HG02840 (cell line): Measurements from ENCODE around the gene SETBP1.

ENCODE experiments used
- ATAC-seq: cut with Tn5 transposase; IDR thresholded peaks from one replicate; pipeline ENCODE4 v1.9.1; 2021; ENCODE audit warnings: mild to moderate bottlenecking, moderate library complexity, moderate number of reproducible peaks; ENCODE audit not compliant: unreplicated experiment, low FRiP score

SETBP1 gene

DNA sequence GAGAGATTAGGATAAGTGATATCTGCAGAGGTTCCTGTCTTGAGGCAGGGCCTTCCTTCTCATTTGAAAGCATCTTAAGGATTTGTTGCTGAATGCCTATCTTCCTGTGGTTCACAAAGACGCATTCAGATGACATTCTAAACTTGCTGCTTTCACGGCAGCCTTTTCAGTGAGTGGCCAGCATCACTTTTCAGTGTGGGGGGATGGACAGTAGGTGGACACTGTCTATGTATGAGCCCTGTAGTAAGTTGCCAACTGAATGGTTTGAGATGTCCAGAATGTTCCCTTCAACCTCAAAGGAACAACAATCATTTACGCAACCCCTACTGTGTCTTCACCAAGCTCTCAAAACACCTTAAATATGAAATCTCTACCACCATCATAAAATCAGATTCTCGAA is 46.6 kb downstream of the SETBP1 start:
- ATAC-seq = no peak

DNA sequence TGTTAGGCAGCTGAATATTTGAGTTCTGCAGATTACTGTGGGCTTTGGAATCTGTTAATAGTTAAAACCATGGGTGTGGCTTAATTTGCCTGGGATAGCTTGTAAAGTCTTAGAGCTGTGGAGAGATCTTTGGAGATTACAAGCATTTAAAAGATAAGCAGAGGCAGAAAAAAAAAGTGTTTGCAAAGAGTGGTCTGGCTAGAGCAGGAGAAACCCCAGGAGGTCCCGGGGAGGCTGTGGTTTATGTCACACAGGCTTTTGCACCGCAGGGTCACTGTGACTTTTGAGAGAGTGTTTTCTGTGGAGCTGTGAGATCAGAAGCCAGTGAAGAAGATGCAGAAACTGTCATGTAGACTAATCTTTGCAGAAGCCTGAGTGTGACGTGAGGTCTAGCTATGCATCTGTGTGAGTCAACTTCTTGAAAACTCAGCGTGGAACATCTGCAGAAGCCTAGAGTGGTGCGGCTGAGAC is 49.0 kb downstream of the SETBP1 start:
- ATAC-seq = no peak

DNA sequence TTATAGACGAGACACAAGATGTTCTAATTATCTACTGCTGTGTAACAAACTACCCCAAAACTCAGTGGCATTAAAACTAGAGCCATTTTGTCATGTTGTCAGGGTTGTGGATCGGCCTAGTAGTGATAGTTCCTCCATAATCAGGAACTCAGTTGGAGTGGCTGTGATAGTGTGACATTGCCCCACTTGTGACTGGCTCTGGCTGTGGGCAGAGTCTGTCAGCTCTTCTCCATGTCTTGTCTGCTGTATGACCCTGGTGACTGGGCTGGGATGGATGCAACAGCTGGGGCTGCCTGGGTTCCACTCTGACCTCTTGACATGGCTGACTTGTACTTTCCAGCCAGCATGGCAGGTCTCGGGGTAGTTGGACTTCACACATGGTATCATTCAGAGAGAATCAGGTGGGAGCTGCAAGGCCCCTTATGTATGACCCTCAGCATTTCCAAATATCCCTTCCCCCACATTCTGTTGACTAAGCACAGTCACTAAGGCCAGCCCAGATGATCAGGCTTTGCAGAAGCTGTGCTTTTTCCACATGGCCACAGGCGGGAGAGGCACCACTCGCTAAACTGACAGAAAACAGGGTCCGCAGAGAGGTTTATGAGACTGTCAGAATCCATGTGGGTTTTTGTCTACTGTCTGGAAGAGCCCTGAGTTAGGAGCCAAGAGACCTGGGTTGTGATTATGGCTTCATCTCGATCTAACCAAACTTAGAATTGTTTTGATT is 50.3 kb downstream of the SETBP1 start:
- ATAC-seq = no peak

DNA sequence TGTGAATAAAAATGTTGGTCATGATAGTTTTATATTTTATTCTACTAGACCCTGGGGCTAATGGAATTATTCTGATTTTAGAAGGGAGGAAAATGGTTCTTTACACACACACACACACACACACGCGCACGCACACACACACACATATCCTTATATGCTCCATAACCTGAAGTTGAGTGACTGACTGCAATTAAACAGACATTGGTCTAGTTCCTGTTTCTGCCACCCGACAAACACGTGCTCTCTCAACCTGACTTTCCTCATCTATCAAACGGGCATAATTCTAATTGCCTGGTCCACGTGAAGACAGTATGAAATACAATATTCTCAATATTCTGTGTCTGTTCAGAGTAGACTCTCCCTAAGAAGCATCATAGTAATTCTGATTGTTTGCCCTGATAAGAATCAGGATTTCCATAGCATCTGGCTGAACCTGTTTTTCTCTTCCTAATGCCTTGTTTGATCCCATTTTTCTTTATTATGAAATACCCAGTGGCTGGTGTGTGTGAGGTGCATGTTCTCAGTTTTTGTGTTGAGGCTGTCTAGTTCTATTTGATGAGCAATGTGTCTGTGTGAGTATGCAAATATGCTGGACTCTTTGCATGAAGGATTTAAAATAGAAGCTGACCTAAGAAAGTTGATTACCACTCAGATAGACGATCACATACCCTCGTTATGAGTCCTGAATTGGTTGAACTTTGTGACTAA is 51.0 kb downstream of the SETBP1 start:
- no peak for ATAC-seq

DNA sequence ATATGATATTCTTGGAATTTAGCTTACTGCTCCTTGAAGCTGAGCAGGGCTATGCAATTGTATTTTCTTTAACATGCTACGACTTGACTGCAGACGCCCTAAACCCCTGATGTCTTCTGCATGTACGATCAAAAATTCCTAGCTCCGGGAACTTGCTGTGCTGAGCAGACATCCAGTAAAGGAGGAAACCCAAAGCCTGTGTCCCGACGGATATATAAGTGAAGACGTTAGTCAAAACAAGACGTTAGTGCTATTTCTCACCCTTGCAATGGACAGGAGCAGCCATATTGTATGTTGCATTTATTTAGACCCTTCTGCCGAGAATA is 51.5 kb downstream of the SETBP1 start:
- no peak for ATAC-seq

DNA sequence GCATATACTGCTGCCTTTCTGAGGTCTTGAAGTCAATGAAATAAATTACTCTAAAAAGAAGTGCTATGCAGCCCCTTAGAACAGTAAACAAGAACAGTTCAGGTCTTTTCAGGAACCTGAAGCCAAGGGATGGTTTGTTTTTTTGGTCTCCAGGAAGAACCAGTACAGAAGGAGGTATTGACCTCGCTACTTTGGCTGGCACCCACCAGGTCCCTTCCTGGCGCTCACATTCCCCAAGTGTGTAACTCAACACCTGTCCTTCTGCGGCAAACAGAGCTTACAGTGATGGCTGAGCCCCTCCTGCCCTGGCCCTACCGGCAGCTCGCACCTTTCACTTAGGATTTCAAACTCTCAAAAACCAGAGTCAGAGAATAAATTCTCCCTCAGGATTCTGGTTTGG is 51.9 kb downstream of the SETBP1 start:
- ATAC-seq = no peak

DNA sequence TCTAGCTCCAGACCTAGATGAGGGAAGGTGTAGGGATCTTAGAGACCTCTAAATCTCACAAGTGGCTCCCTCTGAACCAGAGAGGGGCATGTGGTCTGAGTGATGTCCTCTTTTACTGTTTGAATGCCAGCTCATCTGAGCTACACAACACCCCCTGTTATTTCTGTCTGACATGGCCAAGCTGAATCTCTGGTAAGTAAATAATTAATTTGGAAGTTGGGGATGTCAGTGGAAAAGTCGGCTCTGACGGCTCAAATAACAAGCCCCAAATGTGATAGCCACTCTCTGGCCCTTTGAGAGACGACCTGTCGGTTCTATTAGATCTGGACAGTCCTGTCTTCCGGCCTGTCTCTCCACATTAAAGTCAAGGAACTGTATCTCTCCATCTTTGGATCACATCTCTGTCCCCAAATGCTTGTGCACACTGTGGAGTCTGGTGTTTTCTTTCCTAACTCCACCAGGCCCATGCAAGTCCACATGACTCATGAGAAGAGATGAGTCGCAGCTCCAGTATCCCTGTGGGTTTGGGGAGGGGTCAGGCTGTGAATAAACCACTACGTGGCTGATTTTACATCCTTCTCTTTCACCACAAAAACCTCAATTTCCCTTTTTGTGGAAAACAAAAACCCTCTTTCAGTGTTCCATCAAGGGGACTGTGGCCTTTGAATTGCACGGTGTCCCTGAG is 52.5 kb downstream of the SETBP1 start:
- ATAC-seq = no peak

DNA sequence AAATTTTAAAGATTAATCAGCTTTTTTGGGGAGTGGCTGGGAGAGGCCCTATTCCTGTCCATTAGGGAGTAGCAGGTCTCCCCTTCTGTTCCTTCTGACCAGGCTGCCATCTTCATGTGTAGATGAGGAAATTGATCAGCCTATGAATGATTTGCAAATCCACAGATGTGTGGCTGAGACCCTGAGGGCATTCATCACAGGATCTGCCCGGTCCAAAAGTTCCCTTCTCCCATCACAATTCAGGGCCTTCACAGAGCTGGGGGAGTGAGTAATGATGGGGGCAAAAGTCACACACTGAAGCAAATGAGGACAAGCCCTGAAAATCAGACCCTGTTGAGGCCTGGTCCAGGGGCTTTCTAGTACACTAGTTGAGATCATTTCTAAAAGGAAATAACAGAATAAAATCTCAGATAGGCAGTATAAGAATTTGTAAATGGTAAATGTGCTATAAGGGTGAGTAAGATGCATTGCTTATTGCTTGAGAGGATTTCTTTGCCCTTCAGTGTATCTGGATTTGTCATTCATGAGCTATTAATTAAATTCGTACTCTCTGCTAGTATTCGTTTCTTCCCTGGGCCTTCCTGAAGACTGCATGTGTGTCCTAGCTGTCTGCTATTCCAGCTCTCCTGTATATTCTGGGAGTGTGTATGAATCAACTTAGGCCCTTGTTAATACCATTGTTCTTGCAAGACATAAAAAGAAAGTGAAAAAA is 53.2 kb downstream of the SETBP1 start:
- no peak for ATAC-seq

DNA sequence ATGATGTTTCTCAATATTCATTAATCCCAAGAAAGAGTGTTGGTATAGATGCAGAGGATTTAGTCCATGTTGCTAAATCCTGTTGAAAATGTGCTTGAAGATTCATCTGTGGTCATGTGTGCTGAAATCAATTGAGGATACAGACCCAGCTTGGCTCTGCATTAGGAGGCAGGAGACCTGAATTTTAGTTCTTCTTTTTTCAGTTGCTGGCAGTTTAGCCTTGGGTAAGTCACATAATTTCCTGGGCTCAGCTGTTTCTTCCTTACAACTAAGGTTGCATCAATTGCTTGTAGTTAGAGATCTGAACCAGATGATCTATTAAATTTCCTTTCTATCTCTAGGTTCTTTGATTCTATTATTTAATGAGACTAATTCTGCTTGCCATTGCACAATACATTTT is 54.4 kb downstream of the SETBP1 start:
- ATAC-seq = no peak

DNA sequence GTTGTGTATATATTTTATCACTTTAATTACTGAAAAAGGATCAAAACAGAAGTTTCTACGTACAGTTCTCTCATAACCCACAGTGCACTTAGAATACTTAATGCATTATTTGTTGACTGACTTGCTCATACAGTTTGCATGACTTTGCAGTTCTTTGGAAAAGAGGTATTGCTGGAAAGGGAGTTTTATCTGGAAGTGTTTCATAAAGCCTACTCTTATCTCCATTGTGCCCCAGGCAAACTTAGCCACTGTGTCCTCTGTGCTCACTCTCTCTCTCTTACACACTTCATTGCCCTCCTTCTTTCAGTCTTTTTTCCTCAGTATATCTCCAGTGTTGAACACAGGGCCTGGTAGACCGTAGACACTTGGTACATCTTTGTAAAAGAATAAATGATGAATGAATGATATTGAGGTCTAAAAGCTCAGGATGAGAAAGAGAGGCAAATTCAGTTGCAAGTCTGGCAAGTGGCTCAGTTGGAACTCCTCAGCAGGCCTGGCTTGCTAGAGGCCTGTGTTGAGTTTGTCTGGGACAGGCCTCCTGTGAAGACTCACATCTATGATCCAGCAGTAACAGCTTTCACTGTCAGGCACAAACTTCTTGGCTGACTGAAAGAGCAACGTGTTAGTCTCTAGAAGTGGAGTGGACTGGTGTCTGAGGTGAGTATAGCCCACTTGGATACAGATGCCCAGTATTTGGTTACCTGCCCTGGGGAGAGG is 56.1 kb downstream of the SETBP1 start:
- no peak for ATAC-seq

DNA sequence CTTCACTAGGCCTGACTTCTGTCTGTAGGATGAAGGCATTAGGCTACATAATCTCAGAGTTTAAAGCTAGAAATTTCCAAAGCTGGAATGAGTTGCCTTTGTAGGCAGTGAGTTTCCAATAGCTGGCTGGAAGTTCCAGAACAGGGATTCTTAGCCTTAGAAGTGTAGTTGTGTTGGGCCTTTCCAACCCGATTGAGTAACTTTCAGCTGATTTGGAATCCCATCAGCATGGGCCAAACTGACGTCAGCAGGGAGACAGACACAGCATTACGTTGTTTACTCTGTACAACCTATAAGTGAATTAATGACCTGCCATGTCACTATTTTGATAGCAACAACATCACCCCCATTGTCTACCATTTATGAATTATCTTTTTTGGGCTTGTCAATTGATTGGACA is 56.9 kb downstream of the SETBP1 start:
- no peak for ATAC-seq

DNA sequence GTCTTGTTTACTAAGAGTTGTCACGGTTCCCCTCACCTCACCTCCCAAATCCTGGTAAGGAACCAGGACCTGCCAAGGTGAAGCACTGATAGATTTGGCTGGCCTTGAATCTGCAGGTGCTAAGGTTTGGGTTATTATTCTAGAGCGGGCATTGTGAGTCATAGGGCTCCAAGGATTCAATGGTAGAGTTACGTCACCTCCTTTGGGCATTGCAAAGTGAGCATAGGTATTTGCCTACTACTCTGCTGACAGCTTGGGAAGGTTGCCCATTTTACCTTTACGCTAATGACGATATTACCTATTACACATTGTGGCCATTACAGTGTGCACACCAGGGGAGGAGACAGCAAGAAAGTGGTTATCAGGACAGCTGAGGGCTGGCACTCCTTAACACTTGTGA is 59.3 kb downstream of the SETBP1 start:
- no peak for ATAC-seq

DNA sequence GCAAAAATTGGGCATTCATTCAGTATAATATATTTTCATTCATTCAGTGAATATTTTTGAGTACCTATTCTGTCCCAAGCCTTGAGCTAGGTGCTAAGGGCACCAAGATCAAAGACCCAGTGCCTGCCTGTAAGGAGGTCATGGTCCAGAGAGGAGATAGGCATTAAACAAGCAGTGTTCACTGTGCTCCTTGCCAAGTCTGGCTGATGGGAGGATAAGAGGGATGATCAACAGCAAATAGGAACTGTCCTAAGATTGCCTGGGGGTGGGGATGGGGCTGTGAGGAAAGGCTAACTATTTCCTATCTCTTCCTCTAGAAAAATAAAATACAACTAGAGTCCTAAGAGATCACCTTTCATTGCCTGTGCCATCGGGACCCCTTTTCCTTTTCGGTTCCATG is 60.4 kb downstream of the SETBP1 start:
- no peak for ATAC-seq

DNA sequence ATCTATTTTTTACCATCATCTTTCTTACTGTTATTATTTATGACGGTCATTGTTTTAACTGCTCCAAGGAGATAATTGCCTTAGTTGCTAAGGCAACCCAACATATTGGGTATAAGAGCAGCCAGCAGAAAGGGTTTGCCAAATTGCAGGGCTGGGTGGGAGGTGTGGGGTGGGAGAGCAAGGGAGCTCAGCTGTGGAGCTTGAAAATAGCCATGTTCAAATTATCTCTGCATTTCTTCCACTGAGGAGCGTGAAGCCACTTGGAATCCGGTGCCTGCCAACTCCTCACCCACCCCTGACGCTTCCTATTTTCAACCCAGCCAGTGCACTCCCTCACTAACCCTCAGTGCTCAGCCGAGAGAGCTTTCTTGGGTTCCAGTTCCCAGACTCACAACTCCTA is 60.8 kb downstream of the SETBP1 start:
- no peak for ATAC-seq

DNA sequence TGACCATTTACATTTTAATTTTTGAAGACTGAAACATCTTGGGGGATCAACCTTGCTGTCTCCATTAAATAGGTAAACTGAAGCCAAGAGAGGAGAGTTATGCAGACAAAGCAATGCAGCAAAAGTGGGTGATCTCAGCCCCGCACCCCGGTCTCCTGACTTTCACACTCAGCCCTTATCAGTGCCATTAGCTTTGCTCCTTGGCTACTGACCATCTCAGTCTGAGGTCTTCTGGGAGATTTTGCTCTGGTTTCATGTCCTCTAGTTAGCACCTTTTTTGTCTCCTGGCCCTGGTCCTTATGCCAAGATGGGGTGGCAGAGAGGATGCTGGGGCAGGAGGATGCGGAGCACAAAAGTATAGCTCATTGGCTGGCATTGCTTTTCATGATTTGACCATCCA is 61.4 kb downstream of the SETBP1 start:
- no peak for ATAC-seq

DNA sequence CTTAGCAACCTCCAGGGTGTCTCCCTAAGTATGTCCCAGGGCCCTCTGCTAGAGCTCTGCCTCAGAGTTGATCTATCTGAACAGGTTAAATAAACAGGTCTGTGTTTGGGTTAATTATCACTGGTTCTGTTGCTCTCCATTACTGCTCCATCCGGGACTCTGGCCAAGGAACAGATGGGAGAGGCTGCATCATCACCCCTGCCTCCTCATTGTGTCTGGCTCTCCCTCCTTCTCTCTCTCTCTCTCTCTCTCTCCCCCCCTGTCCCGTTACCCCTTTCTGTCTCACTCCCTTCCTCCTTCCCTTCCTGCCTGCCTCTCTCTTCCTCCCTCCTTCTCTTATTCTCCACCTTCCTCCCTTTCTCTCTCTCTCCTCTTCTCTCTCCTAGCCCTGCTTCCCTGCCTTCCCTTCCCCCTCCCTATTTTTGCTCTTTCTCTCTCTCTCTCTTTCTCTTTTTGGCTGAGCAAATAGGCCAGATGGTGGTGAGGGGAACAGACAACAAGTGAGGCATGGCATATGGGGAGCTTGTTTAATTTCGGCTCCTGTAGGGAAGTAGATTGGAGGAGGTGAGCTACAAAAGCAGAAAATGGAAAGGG is 62.1 kb downstream of the SETBP1 start:
- ATAC-seq = no peak

DNA sequence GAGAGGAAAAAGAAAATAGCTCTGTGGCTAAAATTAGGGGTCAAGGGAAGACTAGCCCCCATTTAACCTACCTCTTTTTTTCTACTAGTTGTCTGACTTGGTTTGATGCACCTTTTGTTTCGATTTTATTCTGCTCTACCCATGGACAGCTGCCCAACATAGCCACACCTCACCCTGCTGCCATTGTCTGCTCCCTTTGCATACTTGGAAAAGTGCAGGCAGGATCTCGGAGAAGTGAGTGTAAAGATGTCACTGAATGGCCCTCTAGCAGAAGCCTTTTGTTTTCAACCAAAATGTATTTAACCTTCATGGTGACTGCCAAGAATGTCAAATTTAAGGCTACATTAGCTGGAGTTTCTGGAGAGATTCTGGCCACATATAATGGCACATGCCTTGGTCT is 62.9 kb downstream of the SETBP1 start:
- no peak for ATAC-seq

DNA sequence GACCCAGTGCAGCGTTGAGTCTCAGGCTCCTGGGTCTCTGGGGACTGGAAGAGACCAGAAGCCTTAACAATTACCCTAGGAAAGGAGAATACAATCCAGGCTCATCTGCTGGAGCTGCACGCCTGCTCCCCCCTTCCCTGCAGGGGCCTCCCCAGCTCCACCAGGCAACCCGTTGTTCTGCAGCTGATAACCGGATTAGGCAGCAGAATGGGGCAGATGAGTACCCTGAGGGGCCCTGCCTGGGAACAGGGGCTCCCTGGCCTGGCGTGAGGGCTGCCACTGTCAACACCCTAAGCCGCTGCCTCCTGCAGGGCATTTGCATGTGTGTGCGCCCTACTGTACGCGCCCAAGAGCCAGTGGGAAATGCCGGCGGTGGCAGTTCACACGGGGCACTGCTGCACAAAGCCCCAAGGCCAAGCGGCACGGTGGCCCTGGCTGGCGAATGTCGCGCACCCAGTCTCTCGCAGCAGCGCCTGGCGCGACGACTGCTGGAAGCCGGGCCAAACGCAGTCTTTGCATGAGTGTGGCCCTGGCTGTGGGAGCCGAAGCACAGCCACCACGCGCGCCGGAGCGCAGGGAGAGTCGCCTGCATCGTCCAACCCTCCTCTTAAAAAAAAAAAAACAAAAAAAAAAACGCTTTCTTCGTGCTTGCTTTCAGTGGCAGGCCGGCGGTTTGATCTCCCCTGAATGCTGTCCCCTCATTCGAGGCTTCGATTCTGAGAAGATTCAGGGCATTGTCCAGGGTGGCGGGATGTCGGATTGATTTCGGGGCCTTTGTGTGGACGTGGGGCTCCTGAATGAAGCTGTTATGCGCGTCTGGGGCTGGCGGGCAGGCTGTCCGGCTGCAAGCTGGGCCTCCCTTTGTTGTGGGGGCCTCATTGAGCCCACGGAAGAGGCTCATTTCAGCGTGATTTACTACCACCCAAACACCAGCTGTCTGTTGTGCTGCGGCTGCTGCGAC is 63.8 kb downstream of the SETBP1 start:
- ATAC-seq = no peak

DNA sequence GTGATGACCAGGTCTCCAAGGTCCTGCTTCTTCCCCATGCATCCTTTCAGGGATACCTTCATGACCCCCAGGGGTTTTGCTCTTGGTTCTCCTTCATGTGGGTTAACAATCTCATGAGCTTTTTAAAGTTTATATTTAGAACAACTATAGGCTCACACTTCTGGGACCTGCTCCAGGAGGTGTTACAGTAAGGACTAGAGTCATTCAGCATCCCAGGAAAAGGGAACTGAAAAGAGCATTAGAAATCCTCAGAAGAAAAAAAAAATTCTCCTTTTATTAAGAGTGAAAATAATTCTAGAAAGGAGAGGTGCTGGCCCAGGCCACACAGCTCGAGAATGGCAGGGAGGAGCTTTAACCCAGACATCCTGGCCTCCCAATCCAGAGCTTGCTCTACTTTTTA is 66.5 kb downstream of the SETBP1 start:
- ATAC-seq = no peak
